Urothelium cell line (cell line): ENCODE data around the gene PRKCD.
A peak's percentile ranks its signal among the peaks of the same experiment; 100 is the strongest.

ENCODE experiments used
- DNase-seq: peaks from one replicate; pipeline ENCODE4 v3.0.0; 2011; ENCODE audit warnings: low spot score, mixed read lengths
- FAIRE-seq: peaks from 2 replicates; lab custom pipeline; 2011; peaks lifted over from hg19 to GRCh38; lab: Jason Lieb, UNC

Gene PRKCD

DNA sequence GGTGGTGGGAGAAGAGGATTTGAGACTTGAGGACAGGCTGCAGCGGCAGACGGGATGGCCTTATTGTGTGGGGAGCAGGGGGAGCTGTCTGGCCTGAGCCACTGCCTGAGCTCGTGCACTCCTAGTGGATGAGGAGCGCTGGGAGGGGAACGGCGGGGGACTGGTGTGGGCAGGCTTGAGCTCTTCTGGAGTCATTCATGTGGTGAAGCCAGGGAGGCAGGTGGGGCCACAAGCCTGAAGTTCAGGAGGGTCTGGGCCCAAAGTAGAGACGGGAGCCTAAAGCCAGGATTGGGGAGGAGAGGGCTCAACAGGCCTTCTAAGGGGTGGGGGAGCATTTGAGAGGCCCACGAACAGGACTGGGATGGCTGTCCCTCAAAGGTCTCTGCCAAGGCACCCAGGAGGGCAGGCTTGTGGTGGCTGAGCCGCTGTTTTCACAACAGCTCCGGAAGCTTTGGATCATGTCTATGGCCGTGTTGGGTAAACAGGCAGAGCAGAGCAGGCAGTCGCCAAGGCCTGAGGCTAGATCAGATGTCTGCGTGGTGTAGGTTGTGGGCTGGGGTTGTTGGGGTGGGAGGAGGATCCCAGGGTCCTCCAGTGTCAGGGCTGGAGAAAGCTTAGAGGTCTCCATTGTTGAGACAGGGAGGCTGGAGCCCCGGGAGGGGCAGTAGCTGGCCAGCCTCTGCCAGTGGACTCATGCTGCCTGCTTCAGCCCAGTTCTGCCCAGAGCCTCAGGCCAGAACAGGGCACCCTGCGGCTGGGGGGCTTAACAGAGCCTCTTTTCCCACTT, 8.2 kb downstream of the PRKCD start:
- FAIRE-seq (no peak), DNase-seq (no peak)

DNA sequence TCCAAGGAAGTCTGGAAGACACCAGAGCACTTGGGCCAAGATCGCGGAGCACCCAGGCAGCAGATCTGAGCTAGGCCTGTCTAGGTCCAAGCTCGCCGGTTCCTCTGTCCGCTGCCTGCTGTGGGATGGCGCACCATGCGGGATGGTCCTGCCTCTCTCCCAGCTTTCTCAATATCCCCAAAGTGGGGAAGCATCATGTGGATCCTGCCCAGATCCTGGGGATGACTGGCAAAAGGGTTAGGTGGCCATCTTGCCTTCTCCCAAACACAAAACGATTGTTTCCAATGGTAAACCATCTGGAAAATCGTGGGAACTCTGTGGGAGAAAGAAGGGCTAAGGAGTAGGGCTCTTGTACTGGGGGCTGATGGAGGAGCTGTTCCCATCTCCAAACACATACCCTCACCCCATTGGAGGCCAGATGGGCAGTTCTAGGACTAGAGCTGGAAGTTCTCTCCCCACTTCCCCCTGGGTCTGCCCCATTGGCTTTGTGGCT, 8.9 kb downstream of the PRKCD start:
- no peak for DNase-seq
- no peak for FAIRE-seq

DNA sequence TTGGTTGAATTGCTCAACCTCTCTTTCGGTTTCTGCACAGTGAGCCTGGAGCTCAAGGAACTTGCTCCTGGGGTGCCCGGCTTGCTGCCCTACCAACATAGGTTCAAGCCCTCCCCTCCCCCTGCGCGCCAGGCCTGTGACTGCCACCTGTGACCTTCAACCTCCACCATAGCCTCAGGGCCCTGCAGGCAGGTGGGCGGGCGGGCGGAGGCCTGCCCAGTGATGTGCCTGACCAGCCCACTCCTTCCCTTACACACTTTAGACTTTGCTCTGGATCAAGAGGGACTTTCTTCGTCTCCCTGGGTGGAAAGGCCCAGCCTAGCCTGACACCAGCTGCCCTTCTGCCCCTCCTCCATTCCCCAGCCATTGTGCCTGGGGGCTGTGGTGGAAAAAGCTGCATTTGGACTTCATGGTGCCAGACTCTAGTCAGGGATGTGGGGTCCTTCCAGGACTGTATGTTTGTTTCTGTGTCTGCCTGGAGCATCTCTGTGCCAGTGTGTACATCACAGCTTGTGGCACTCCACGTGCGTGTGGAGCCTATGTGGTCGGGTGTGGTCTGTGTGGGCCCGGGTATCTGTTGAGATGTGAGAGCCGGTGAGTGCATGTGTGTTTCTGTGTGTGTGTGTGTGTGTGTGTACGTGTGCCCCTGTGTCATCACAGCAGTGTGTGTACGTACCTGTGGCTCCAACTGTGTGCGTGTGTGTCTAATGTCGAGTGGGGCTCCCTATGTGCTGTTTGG, 9.5 kb downstream of the PRKCD start:
- peak; percentile 23 for FAIRE-seq
- no peak for DNase-seq

- no peak for DNase-seq
- no peak for FAIRE-seq
These were observed 10.0 kb downstream of the PRKCD start for GRCh38 chr3:53171064-53171418.

GRCh38 chr3:53171827-53172505, 11.0 kb downstream of the PRKCD start:
- DNase-seq (no peak), FAIRE-seq (no peak)

DNA sequence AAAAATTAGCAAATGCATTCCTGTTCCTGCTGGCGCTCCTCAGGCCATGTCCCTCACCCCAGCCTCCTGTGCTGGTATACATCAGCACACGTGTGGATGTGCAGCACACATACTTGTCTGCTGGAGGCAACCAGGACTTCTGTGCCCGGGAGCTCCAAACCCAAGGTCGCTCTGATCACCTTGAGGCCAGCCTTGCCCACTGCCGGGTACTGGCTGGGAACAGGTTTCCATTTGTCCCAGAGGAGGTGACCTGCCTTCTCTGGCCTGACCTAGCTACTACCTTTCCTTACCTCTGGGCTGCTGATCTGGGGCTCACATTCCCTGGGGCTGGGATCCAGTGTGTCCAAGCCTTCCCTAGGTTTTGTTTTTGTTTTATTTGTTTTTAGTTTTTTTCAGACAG, 12.1 kb downstream of the PRKCD start:
- DNase-seq: no peak
- no peak for FAIRE-seq

- FAIRE-seq (no peak), DNase-seq (no peak)
These were observed 13.6 kb downstream of the PRKCD start for GRCh38 chr3:53174346-53175250.

- no peak for FAIRE-seq
- DNase-seq: no peak
These were observed 14.9 kb downstream of the PRKCD start for GRCh38 chr3:53175613-53176540.

DNA sequence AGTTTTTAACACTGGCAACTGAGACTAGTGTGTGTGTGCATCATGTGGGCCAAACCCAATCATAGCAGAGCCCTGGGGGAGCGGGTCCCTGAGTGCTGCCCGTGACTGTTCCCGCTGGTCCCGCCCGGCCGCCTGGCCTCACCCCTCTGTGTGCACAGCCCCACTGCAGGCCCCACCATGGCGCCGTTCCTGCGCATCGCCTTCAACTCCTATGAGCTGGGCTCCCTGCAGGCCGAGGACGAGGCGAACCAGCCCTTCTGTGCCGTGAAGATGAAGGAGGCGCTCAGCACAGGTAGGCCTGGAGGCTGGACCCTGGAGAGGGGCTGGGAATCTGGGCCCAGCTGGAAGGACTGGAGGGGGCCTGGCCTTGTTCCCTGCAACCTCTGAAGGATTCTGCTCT, 17.2 kb downstream of the PRKCD start:
- DNase-seq (no peak), FAIRE-seq (no peak)

DNA sequence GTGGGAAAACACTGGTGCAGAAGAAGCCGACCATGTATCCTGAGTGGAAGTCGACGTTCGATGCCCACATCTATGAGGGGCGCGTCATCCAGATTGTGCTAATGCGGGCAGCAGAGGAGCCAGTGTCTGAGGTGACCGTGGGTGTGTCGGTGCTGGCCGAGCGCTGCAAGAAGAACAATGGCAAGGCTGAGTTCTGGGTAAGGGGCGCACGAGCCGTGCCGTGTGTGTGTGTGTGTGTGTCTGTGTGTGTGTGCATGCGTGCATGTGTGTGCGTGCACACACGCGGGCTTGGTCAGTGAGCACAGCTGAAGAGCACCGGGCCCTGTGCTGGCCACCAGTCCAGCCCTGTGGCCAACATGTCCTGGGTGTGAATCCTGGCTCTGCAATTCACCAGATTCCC, 18.6 kb downstream of the PRKCD start:
- FAIRE-seq: no peak
- no peak for DNase-seq

DNA sequence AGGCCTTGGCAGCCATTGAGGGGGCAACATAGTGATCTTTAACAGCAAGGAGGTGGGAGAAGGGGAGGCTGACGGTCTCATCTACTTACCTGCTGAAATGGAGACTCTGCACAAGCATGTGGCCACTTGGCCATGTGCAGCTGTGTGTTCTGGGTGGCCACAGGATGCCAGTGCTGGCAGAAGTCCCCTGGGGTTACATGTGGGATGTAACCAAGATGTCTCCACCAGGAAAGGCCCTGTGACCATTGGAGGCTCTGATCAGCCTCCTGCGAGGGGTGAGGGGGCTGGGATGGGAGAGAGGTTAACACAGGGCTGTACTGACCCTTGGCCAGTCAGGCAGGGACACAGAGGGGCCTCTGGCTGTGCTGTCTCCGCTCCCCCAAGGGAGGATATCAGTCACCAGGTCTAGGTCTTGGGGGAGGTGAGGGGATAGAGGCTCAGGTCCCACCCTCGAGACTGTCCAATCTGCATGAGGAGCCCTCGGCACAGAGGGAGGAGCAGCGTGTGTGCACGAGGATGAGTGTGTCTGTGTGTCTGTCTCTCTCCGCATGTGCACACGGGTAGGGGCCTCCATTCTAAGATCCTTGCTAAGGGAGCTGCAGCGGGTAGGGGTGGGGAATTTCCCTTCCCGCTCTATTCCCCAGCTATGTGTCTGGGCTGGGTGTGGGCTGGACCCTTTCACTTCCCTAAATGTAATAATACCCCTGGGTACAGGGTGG, 19.5 kb downstream of the PRKCD start:
- DNase-seq (no peak), FAIRE-seq (no peak)

GRCh38 chr3:53181024-53181371, 20.0 kb downstream of the PRKCD start:
- DNase-seq (no peak), FAIRE-seq (no peak)

DNA sequence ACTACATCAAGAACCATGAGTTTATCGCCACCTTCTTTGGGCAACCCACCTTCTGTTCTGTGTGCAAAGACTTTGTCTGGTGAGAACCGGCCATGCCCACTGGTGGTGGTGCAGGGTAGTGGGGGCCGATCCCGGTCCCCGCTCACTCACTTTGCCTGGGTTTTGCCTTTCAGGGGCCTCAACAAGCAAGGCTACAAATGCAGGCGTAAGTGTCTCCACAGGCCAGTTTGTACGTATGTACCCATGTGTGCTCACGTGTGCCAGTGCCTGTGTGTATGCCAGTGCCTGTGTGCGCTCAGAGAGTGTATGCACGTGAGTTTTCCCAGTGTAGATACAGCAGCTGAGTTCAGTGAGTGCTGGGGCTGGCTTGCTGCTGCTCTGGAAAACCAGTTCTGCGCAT, 20.5 kb downstream of the PRKCD start:
- no peak for DNase-seq
- FAIRE-seq: peak; percentile 9

GRCh38 chr3:53182764-53183355, 21.9 kb downstream of the PRKCD start:
- FAIRE-seq: no peak
- DNase-seq: no peak

GRCh38 chr3:53183514-53183913, 22.5 kb downstream of the PRKCD start:
- no peak for DNase-seq
- FAIRE-seq: no peak

GRCh38 chr3:53184701-53185100, 23.7 kb downstream of the PRKCD start:
- FAIRE-seq (no peak), DNase-seq (no peak)

DNA sequence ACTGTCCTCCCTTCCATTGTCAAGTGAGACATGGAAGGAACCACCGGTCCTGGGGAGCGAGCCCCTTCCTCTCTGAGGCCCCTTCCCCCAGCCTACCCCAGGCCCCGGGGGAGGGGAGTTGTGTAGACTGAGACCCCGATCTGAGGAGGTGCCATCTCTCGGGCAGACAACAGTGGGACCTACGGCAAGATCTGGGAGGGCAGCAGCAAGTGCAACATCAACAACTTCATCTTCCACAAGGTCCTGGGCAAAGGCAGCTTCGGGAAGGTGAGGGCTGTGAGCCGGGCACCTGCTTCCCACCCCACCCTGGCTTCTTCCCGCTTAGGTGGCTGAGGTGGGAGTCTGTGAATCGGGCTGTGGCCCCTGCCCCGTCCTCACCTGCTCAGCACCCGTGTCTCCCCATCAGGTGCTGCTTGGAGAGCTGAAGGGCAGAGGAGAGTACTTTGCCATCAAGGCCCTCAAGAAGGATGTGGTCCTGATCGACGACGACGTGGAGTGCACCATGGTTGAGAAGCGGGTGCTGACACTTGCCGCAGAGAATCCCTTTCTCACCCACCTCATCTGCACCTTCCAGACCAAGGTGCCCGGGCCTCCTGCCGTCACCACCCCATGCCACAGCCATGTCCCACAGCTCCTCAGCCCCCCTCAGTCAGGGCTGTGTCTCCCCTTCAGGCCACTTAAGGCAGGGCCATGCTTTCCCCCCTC, 24.9 kb downstream of the PRKCD start:
- FAIRE-seq: no peak
- no peak for DNase-seq

GRCh38 chr3:53186726-53187125, 25.7 kb downstream of the PRKCD start:
- DNase-seq (no peak), FAIRE-seq (no peak)
